ENCODE results near the gene M1AP. TPM values are rescaled to one million over a fixed set of nuclear protein-coding genes. Genes with fewer than 3 reads are reported as not detected.

M1AP gene
- total and polyA plus RNA-seq, 2 of the 4 experiments (the other 2 are of a cell fraction): 0.03 TPM; not detected in 1

DNA sequence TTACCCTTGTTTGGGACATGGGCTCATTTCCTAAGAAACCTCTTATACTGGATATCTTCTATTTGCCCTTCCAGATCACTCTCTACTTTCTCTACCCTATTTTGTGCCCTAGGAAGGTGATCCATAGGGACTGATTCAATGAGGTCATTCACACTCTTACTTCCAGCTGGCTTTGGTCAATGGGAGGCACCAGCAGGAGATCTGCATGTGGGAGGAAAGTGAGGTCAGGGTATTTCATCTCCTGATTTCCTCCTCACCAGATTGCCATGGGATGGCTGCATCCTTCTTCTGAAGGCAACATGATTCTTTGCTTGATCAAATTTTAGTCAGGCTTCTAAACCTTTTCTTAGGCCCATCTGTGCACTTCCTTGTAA, 15.2 kb downstream of the M1AP start:
- Histone ChIP-seq H3K36me3 (ENCODE audit: control insufficient read depth, insufficient read depth, low read length) (no peaks in the 10 kb centered on the region), H3K9me3 (ENCODE audit: control insufficient read depth, insufficient read depth, low read length) (no peaks in the 10 kb centered on the region), H2BK15ac (ENCODE audit: low read depth, low read length) (no peak overlapping the region), H2AFZ (replicated peaks; ENCODE audit: low read length, poor library complexity) (no peak overlapping the region), H2BK5ac (ENCODE audit: low read depth, low read length, poor library complexity, severe bottlenecking) (no peak overlapping the region), H3K79me1 (ENCODE audit: low read depth in 1 of 2, low read length in 2 of 2) (no peaks in the 10 kb centered on the region), H2AK5ac (ENCODE audit: low read depth, low read length) (no peak overlapping the region), H3K27me3 (ENCODE audit: control insufficient read depth, insufficient read depth, low read length) (peaks cover 10% of the 10 kb centered on the region), H3K4me2 (ENCODE audit: low read depth, low read length) (no peak overlapping the region), H3K56ac (ENCODE audit: extremely low read depth, insufficient read depth, low read length) (no peak overlapping the region), H4K91ac (ENCODE audit: insufficient read depth, low read depth, low read length) (no peak overlapping the region), H3K18ac (ENCODE audit: low read depth, low read length) (no peak overlapping the region), H3K9ac (ENCODE audit: low read depth, low read length) (no peak overlapping the region), H4K20me1 (ENCODE audit: insufficient read depth, low read length) (no peaks in the 10 kb centered on the region), H2BK120ac (ENCODE audit: low read depth, low read length) (no peak overlapping the region), H4K5ac (ENCODE audit: low read depth, low read length) (no peak overlapping the region), H2AK9ac (replicated peaks; ENCODE audit: low read depth, low read length, poor library complexity) (no peak overlapping the region), H3K14ac (replicated peaks; ENCODE audit: low read depth, low read length) (no peak overlapping the region), H3K27ac (ENCODE audit: insufficient read depth, low read length) (no peak overlapping the region), H3K4ac (ENCODE audit: low read depth, low read length) (no peak overlapping the region), H3K4me3 (ENCODE audit: insufficient read depth, low read depth, low read length) (no peak overlapping the region), H4K8ac (ENCODE audit: low read depth in 2 of 2, low read length in 2 of 2) (no peak overlapping the region), H3K4me1 (ENCODE audit: control insufficient read depth, insufficient read depth, low read length) (no peaks in the 10 kb centered on the region), H2BK20ac (ENCODE audit: low read depth, low read length) (no peak overlapping the region), H3K23ac (ENCODE audit: low read depth, low read length) (no peak overlapping the region), H3K9me1 (ENCODE audit: insufficient read depth, low read length) (no peaks in the 10 kb centered on the region)
- no peak for ATAC-seq (ENCODE audit: low read depth)
- no TSS peak for BruUV-seq (replicated peaks)
- DNase-seq: no peak
- CTCF ChIA-PET: no interaction called here
- dilution Hi-C loops (cut with HindIII; ENCODE audit: low sequenced_read_pairs, unreplicated experiment): no loop called here
- intact Hi-C loops (cut with micrococcal nuclease): no loop called here
- TF ChIP-seq, protein P1, sequence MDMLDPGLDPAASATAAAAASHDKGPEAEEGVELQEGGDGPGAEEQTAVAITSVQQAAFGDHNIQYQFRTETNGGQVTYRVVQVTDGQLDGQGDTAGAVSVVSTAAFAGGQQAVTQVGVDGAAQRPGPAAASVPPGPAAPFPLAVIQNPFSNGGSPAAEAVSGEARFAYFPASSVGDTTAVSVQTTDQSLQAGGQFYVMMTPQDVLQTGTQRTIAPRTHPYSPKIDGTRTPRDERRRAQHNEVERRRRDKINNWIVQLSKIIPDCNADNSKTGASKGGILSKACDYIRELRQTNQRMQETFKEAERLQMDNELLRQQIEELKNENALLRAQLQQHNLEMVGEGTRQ (IDR thresholded peaks at IDR 0.05; ENCODE audit: low read depth, low read length): no peak
- TF ChIP-seq RAD21 (IDR thresholded peaks at IDR 0.05; ENCODE audit: low read length) (no peak), POLR2A (IDR thresholded peaks at IDR 0.05; ENCODE audit: low read depth, low read length) (no peak), MAFK (IDR thresholded peaks at IDR 0.05; ENCODE audit: low read depth, low read length) (no peak), RCOR1 (IDR thresholded peaks at IDR 0.05; ENCODE audit: insufficient replicate concordance, low read length) (no peak), MXI1 (IDR thresholded peaks at IDR 0.05; ENCODE audit: borderline replicate concordance, low read depth, low read length) (no peak), FOS (IDR thresholded peaks at IDR 0.05; ENCODE audit: low read depth, low read length) (no peak), CEBPB (IDR thresholded peaks at IDR 0.05; ENCODE audit: low read depth, low read length) (no peak), SMC3 (IDR thresholded peaks at IDR 0.05; ENCODE audit: low read depth, low read length) (no peak), CHD1 (IDR thresholded peaks at IDR 0.05; ENCODE audit: low read depth, low read length) (no peak), BHLHE40 (IDR thresholded peaks at IDR 0.05; ENCODE audit: low read depth, low read length) (no peak)
- TF ChIP-seq, protein P2, sequence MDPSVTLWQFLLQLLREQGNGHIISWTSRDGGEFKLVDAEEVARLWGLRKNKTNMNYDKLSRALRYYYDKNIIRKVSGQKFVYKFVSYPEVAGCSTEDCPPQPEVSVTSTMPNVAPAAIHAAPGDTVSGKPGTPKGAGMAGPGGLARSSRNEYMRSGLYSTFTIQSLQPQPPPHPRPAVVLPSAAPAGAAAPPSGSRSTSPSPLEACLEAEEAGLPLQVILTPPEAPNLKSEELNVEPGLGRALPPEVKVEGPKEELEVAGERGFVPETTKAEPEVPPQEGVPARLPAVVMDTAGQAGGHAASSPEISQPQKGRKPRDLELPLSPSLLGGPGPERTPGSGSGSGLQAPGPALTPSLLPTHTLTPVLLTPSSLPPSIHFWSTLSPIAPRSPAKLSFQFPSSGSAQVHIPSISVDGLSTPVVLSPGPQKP (IDR thresholded peaks at IDR 0.05; ENCODE audit: borderline replicate concordance, low read depth, low read length): no peak
- TF ChIP-seq, protein P3, sequence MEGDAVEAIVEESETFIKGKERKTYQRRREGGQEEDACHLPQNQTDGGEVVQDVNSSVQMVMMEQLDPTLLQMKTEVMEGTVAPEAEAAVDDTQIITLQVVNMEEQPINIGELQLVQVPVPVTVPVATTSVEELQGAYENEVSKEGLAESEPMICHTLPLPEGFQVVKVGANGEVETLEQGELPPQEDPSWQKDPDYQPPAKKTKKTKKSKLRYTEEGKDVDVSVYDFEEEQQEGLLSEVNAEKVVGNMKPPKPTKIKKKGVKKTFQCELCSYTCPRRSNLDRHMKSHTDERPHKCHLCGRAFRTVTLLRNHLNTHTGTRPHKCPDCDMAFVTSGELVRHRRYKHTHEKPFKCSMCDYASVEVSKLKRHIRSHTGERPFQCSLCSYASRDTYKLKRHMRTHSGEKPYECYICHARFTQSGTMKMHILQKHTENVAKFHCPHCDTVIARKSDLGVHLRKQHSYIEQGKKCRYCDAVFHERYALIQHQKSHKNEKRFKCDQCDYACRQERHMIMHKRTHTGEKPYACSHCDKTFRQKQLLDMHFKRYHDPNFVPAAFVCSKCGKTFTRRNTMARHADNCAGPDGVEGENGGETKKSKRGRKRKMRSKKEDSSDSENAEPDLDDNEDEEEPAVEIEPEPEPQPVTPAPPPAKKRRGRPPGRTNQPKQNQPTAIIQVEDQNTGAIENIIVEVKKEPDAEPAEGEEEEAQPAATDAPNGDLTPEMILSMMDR (conservative IDR thresholded peaks at IDR 0.05; ENCODE audit: low read depth, low read length): no peak
- in situ Hi-C loops (cut with MboI; ENCODE audit: low sequenced_read_pairs): no loop called here
- POLR2A ChIA-PET (ENCODE audit: unreplicated experiment): no interaction called here
